Smooth muscle cell (in vitro differentiated cells): ENCODE measurements around the gene ASPA. TPM values are rescaled to one million over a fixed set of nuclear protein-coding genes. Genes with fewer than 3 reads are reported as not detected.

Experiments used
- DNase-seq: peaks from one replicate; lab custom pipeline; 2025; ENCODE audit not compliant: unreplicated experiment; lab: John Stamatoyannopoulos, UW
- H2AFZ ChIP-seq: fragments of 200-600 bp; sonication (generic); 2 replicates; pipeline ENCODE4 v1.6.0; 2016; ENCODE audit warnings: antibody characterized with exemption, low read depth, mild to moderate bottlenecking
- H3F3A ChIP-seq: fragments of 200-600 bp; sonication (generic); 2 replicates; pipeline ENCODE4 v1.6.0; 2017; ENCODE audit warnings: antibody characterized with exemption, low read depth
- H3K27ac ChIP-seq: fragments of 200-600 bp; sonication (generic); 2 replicates; pipeline ENCODE4 v1.5.1; 2016; ENCODE audit warnings: low read depth, mild to moderate bottlenecking
- H3K27me3 ChIP-seq: fragments of 200-600 bp; sonication (generic); 2 replicates; pipeline ENCODE4 v1.6.1; 2016; ENCODE audit warnings: low read depth, mild to moderate bottlenecking
- H3K36me3 ChIP-seq: fragments of 200-600 bp; sonication (generic); 2 replicates; pipeline ENCODE4 v1.5.1; 2016; ENCODE audit warnings: low read depth
- H3K4me1 ChIP-seq: fragments of 200-600 bp; sonication (generic); 2 replicates; pipeline ENCODE4 v1.5.1; 2016; ENCODE audit warnings: low read depth
- H3K4me2 ChIP-seq: fragments of 200-600 bp; sonication (generic); 2 replicates; pipeline ENCODE4 v1.6.0; 2016; ENCODE audit warnings: mild to moderate bottlenecking
- H3K4me3 ChIP-seq: fragments of 200-600 bp; sonication (generic); 2 replicates; pipeline ENCODE4 v1.5.1; 2016; ENCODE audit warnings: mild to moderate bottlenecking
- H3K79me2 ChIP-seq: fragments of 200-600 bp; sonication (generic); 2 replicates; pipeline ENCODE4 v1.6.0; 2016; ENCODE audit warnings: low read depth, mild to moderate bottlenecking
- H3K9ac ChIP-seq: fragments of 200-600 bp; sonication (generic); 2 replicates; pipeline ENCODE4 v1.6.0; 2016; ENCODE audit warnings: low read depth
- H3K9me3 ChIP-seq: fragments of 200-600 bp; sonication (generic); replicated peaks from 2 replicates; pipeline ENCODE4 v1.5.1; 2016; ENCODE audit warnings: low read depth
- H4K20me1 ChIP-seq: fragments of 200-600 bp; sonication (generic); 2 replicates; pipeline ENCODE4 v1.6.0; 2016; ENCODE audit warnings: low read depth
- CTCF ChIP-seq: fragments of 200-600 bp; sonication (generic); IDR thresholded peaks from 2 replicates; pipeline ENCODE4 v1.5.1; 2017; ENCODE audit warnings: borderline replicate concordance, mild to moderate bottlenecking, antibody characterized with exemption; ENCODE audit not compliant: insufficient read depth, poor library complexity, severe bottlenecking
- whole genome bisulfite sequencing: methylation state at CpG from one replicate; pipeline ENCODE4 v1.1.7; 2016; ENCODE audit warnings: low lambda C conversion rate; 5-methylcytosine and 5-hydroxymethylcytosine counted together
- polyA plus RNA-seq: library from polyadenylated mRNA; unstranded; fragments of >200 nt; fragmentation: Nextera tagmentation; extraction: Ambion mirVana; gene quantifications from 2 replicates; pipeline ENCODE4 v1.2.1, GENCODE V29; 2016
- total RNA-seq: library from RNA; depleted of rRNA; stranded (reverse); fragments of >200 nt; gene quantifications from 2 replicates; pipeline ENCODE4 v1.2.3, GENCODE V29; 2014

The ASPA gene
- total and polyA plus RNA-seq, 2 experiments from 2014 or later: not detected

DNA sequence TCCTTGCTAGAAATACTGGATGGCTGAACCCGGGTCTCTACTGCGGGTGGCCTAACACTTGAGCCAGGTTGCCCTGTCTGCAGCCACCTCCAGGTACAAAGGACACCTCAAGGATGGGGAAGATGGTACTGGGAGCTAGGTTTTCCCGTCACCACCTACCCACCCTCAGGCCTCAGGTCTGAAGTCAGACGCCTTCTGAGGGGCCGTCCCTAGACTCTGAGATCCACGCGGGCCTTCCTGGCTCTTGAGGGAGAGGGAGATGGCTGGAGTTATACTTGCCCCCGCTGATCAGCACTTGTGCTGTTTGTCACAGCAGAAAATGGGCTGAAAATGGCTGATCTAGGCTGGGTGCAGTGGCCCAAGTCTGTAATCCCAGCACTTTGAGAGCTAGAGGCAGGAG is 71.2 kb downstream of the ASPA start:
- no peaks in the 10 kb centered on the region for H3K79me2 ChIP-seq
- no peak overlapping the region for H2AFZ ChIP-seq
- H3K9me3 ChIP-seq: no peaks in the 10 kb centered on the region
- H3K4me2 ChIP-seq: no peak overlapping the region
- no peaks in the 10 kb centered on the region for H3K4me1 ChIP-seq
- no peaks in the 10 kb centered on the region for H4K20me1 ChIP-seq
- H3K9ac ChIP-seq: no peak overlapping the region
- no peaks in the 10 kb centered on the region for H3K27me3 ChIP-seq
- no peaks in the 10 kb centered on the region for H3F3A ChIP-seq
- no peaks in the 10 kb centered on the region for H3K36me3 ChIP-seq
- no peak overlapping the region for H3K4me3 ChIP-seq
- TF ChIP-seq CTCF: no peak
- 95% methylated on average over 8 of the region's 8 CpGs for WGBS
- H3K27ac ChIP-seq: no peak overlapping the region
- DNase-seq: no peak

DNA sequence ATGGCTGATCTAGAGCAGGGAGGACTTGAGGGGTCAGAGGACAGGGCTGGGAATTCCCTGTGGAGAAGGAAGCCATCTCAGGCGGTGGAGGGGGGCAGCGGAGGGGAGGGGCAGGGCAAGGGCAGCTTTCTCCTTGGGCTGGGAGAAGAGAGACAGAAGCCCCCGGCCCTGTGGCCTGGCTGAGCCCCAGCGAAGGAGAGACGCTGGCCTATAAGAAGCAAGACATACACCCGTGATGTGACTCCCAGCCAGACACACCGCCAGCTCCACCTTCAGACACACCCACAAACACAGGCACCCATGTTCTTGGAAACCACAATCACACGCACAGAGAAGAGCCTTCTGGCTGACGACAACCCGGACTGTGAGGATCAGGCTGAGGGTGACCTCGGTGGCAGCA is 71.8 kb downstream of the ASPA start:
- Histone ChIP-seq H3K27ac (no peak overlapping the region), H3K4me3 (no peak overlapping the region), H3K9ac (no peak overlapping the region), H4K20me1 (no peaks in the 10 kb centered on the region), H3K9me3 (no peaks in the 10 kb centered on the region), H3F3A (no peaks in the 10 kb centered on the region), H2AFZ (no peak overlapping the region), H3K27me3 (no peaks in the 10 kb centered on the region), H3K79me2 (no peaks in the 10 kb centered on the region), H3K4me2 (no peak overlapping the region), H3K36me3 (no peaks in the 10 kb centered on the region), H3K4me1 (no peaks in the 10 kb centered on the region)
- 95% methylated on average over 10 of the region's 11 CpGs for WGBS
- TF ChIP-seq CTCF: no peak
- no peak for DNase-seq

DNA sequence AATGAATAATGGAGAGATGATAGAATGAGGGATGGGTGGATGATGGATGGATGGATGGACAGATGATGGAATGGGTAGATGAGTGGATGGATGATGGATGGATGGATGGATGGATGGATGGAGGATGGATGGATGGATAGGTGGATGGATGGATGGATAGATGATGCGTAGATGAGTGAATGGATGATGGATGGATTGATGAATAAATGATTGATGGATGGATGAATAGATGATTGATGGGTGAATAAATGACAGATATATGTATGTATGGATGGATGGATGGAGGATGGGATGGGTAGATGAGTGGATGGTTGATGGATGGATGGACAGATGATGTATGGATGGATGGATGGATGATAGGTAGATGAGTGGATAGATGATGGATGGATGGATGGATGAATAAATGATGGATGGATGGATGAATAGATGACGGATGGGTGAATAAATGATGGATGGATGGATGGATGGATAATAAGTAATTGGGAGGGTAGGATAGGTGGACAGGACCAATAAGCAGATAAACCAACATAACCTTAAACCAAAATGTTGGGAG is 73.9 kb downstream of the ASPA start:
- no peaks in the 10 kb centered on the region for H3K36me3 ChIP-seq
- no peak for TF ChIP-seq CTCF
- WGBS: 82% methylated on average over 2 of the region's 2 CpGs

DNA sequence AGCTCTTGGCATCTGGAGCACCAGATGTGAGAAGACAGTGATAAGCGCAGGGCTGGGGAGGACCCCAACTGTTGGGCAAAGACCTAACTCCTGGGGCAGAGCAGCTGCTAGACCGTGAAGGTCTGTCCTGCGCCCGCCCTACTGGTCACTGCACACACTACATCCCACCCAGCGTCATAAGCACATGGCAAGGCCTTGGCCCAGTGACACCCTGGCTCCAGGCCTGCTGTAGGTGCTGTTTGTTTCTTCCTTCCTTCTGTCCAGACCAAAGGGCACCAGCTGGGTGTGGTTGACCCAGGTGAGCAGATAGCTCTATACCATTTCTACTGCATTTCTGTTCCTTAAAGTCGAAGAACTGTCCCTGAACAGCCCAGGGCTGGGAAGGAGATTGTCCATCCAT is 75.4 kb downstream of the ASPA start:
- Histone ChIP-seq H2AFZ (no peak overlapping the region), H3K79me2 (no peaks in the 10 kb centered on the region), H3K9ac (no peak overlapping the region), H3K4me1 (no peaks in the 10 kb centered on the region), H3K27ac (no peak overlapping the region), H3K4me3 (no peak overlapping the region), H3K36me3 (no peaks in the 10 kb centered on the region), H3K9me3 (no peaks in the 10 kb centered on the region), H4K20me1 (no peaks in the 10 kb centered on the region), H3K27me3 (no peaks in the 10 kb centered on the region), H3K4me2 (no peak overlapping the region), H3F3A (no peaks in the 10 kb centered on the region)
- TF ChIP-seq CTCF: no peak
- no peak for DNase-seq
- 92% methylated on average over 6 of the region's 6 CpGs for WGBS

More for the DNA sequence above, 73.9 kb downstream of the ASPA start:
- no peak for DNase-seq
- no peaks in the 10 kb centered on the region for H3K27me3 ChIP-seq
- H3K4me3 ChIP-seq: no peak overlapping the region
- H3K27ac ChIP-seq: no peak overlapping the region
- H4K20me1 ChIP-seq: no peaks in the 10 kb centered on the region
- no peaks in the 10 kb centered on the region for H3F3A ChIP-seq
- no peak overlapping the region for H3K4me2 ChIP-seq
- no peaks in the 10 kb centered on the region for H3K79me2 ChIP-seq
- H2AFZ ChIP-seq: no peak overlapping the region
- H3K9me3 ChIP-seq: no peaks in the 10 kb centered on the region
- no peak overlapping the region for H3K9ac ChIP-seq
- H3K4me1 ChIP-seq: no peaks in the 10 kb centered on the region
